Measurements from ENCODE around the gene MRPL14.

GRCh38 chr6:44072452-44072958 lies 54.7 kb downstream of the MRPL14 start:
- TF ChIP-seq, protein P1, sequence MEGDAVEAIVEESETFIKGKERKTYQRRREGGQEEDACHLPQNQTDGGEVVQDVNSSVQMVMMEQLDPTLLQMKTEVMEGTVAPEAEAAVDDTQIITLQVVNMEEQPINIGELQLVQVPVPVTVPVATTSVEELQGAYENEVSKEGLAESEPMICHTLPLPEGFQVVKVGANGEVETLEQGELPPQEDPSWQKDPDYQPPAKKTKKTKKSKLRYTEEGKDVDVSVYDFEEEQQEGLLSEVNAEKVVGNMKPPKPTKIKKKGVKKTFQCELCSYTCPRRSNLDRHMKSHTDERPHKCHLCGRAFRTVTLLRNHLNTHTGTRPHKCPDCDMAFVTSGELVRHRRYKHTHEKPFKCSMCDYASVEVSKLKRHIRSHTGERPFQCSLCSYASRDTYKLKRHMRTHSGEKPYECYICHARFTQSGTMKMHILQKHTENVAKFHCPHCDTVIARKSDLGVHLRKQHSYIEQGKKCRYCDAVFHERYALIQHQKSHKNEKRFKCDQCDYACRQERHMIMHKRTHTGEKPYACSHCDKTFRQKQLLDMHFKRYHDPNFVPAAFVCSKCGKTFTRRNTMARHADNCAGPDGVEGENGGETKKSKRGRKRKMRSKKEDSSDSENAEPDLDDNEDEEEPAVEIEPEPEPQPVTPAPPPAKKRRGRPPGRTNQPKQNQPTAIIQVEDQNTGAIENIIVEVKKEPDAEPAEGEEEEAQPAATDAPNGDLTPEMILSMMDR (IDR thresholded peaks at IDR 0.05; ENCODE audit: low read depth, low read length, poor library complexity, severe bottlenecking), result no peak
- no peak for TF ChIP-seq EZH2phosphoT487 (IDR thresholded peaks at IDR 0.05; ENCODE audit: borderline replicate concordance, low read length)
